Mesendoderm (in vitro differentiated cells): ENCODE results near the gene MCF2.
"Not testable (repeated sequence)": the region's sequence is repeated elsewhere in the genome, so short reads cannot be mapped to it uniquely, and the experiment has no call there.

ENCODE experiments used
- DNase-seq: peaks from one replicate; pipeline ENCODE4 v3.0.0; 2013
- H2AK5ac ChIP-seq: 2 replicates; pipeline ENCODE4 v1.6.1; 2013; ENCODE audit warnings: low read length, inconsistent platforms
- H2BK120ac ChIP-seq: 2 replicates; pipeline ENCODE4 v1.6.1; 2013; ENCODE audit warnings: low read depth, mild to moderate bottlenecking, low read length, moderate library complexity, mixed read lengths
- H2BK15ac ChIP-seq: replicated peaks from 2 replicates; pipeline ENCODE4 v1.6.1; 2013; ENCODE audit warnings: low read depth, mild to moderate bottlenecking, moderate library complexity
- H2BK5ac ChIP-seq: 2 replicates; pipeline ENCODE4 v1.6.1; 2013; ENCODE audit warnings: low read length, inconsistent platforms
- H3K18ac ChIP-seq: 2 replicates; pipeline ENCODE4 v1.6.1; 2013; ENCODE audit warnings: mild to moderate bottlenecking, low read length, mixed read lengths
- H3K23ac ChIP-seq: one replicate; pipeline ENCODE4 v1.6.1; 2013; ENCODE audit warnings: low read length
- H3K27ac ChIP-seq: 2 replicates; pipeline ENCODE4 v1.5.1; 2013; ENCODE audit warnings: low read depth, mild to moderate bottlenecking, inconsistent platforms, low read length, moderate library complexity
- H3K27me3 ChIP-seq: 2 replicates; pipeline ENCODE4 v1.6.1; 2013; ENCODE audit warnings: low read length, control low read depth, mild to moderate bottlenecking, inconsistent platforms; ENCODE audit not compliant: insufficient read depth, poor library complexity
- H3K36me3 ChIP-seq: 2 replicates; pipeline ENCODE4 v1.6.1; 2013; ENCODE audit warnings: low read length, inconsistent platforms; ENCODE audit not compliant: control insufficient read depth, insufficient read depth
- H3K4ac ChIP-seq: one replicate; pipeline ENCODE4 v1.6.1; 2013; ENCODE audit warnings: low read depth, mild to moderate bottlenecking, low read length, moderate library complexity
- H3K4me1 ChIP-seq: 2 replicates; pipeline ENCODE4 v1.6.1; 2013; ENCODE audit warnings: low read depth, low read length, inconsistent platforms; ENCODE audit not compliant: control insufficient read depth
- H3K4me2 ChIP-seq: 2 replicates; pipeline ENCODE4 v1.6.1; 2013; ENCODE audit warnings: low read length
- H3K4me3 ChIP-seq: 2 replicates; pipeline ENCODE4 v1.5.1; 2013; ENCODE audit warnings: mild to moderate bottlenecking, low read length
- H3K56ac ChIP-seq: one replicate; pipeline ENCODE4 v1.6.1; 2013; ENCODE audit warnings: low read length
- H3K79me1 ChIP-seq: 2 replicates; pipeline ENCODE4 v1.6.1; 2013; ENCODE audit warnings: low read length, inconsistent platforms
- H3K79me2 ChIP-seq: 2 replicates; pipeline ENCODE4 v1.6.1; 2013; ENCODE audit warnings: mild to moderate bottlenecking, low read length; ENCODE audit not compliant: control insufficient read depth, insufficient read depth
- H3K9ac ChIP-seq: 2 replicates; pipeline ENCODE4 v1.6.1; 2013; ENCODE audit warnings: low read length, inconsistent platforms
- H4K5ac ChIP-seq: one replicate; pipeline ENCODE4 v1.6.1; 2013; ENCODE audit warnings: low read length
- H4K8ac ChIP-seq: one replicate; pipeline ENCODE4 v1.6.1; 2013; ENCODE audit warnings: low read depth, mild to moderate bottlenecking, control low read depth, low read length, moderate library complexity
- WGBS: extraction: QIAGEN DNeasy Blood & Tissue Kit; methylation state at CpG from one replicate; pipeline ENCODE4 v1.1.7; 2013; ENCODE audit warnings: low lambda C conversion rate, missing lambda C conversion rate; ENCODE audit not compliant: insufficient coverage; ENCODE audit errors: extremely low coverage; 5-methylcytosine and 5-hydroxymethylcytosine counted together

The MCF2 gene

DNA sequence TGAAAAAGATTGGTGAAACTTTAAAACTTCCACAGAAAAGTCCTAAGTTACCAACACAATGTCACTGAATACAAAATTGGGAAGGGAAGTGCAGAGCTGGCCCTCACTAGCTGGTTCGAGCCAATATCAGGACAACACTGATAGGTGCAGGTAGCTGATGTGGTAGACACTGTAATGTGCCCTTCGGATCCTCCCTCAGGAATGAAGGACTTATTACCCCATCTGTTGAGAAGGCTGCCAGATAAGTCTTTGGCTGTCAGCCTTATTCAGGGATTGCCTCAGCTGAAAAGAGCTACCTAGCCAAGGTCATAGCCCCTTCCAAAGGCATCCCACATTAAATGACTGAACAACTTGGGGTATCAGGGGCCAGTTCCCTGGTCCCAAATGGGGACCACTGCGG, 5.3 kb downstream of the MCF2 start:
- Histone ChIP-seq H2BK15ac (no peak overlapping the region), H3K79me2 (no peaks in the 10 kb centered on the region)
- no CpG with 5 or more reads among the region's 3 CpGs for WGBS

DNA sequence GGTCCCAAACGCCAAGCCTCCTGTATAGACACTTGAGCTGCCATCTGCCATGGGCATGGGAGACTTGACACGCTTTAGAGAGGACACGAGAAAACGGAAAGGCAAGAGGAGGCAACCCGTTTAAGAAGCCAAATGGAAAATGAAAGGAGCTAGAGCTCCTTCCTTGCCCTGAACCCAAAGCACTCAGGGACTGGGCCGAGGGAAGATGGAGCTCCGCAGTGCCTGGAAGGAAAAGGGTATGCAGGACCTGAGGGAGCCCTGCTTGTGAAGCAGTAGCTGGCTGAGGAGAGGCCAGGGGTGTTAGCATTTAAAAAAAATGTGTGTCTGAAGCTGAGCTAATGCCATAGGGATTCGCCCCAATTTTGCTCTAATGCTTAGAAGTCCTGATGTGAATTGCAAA, 15.1 kb downstream of the MCF2 start:
- no peak overlapping the region for H3K18ac ChIP-seq
- no peaks in the 10 kb centered on the region for H3K79me2 ChIP-seq
- H2BK120ac ChIP-seq = no peak overlapping the region
- no peak overlapping the region for H3K4ac ChIP-seq
- no peaks in the 10 kb centered on the region for H3K36me3 ChIP-seq
- H4K5ac ChIP-seq = no peak overlapping the region
- no peak overlapping the region for H2BK5ac ChIP-seq
- H3K4me1 ChIP-seq = no peaks in the 10 kb centered on the region
- H3K4me2 ChIP-seq = no peak overlapping the region
- H3K4me3 ChIP-seq = no peak overlapping the region
- H3K9ac ChIP-seq = no peak overlapping the region
- no peak overlapping the region for H2AK5ac ChIP-seq
- DNase-seq = peak; percentile 3
- no peak overlapping the region for H3K27ac ChIP-seq
- no peaks in the 10 kb centered on the region for H3K79me1 ChIP-seq
- no peak overlapping the region for H3K23ac ChIP-seq
- WGBS = no CpG with 5 or more reads among the region's 8 CpGs
- H3K56ac ChIP-seq = no peak overlapping the region
- H2BK15ac ChIP-seq = no peak overlapping the region
- H4K8ac ChIP-seq = no peak overlapping the region
- H3K27me3 ChIP-seq = no peaks in the 10 kb centered on the region

More for the DNA sequence above, 5.3 kb downstream of the MCF2 start:
- H2AK5ac ChIP-seq = no peak overlapping the region
- no peak overlapping the region for H2BK120ac ChIP-seq
- H3K36me3 ChIP-seq = no peaks in the 10 kb centered on the region
- H3K23ac ChIP-seq = no peak overlapping the region
- H4K8ac ChIP-seq = no peak overlapping the region
- H3K18ac ChIP-seq = no peak overlapping the region
- no peak overlapping the region for H2BK5ac ChIP-seq
- no peaks in the 10 kb centered on the region for H3K79me1 ChIP-seq
- H4K5ac ChIP-seq = no peak overlapping the region
- H3K27ac ChIP-seq = no peak overlapping the region
- H3K4me1 ChIP-seq = no peaks in the 10 kb centered on the region
- no peak overlapping the region for H3K56ac ChIP-seq
- H3K4me2 ChIP-seq = no peak overlapping the region
- no peak for DNase-seq
- H3K27me3 ChIP-seq = no peaks in the 10 kb centered on the region
- no peak overlapping the region for H3K4ac ChIP-seq
- H3K4me3 ChIP-seq = no peak overlapping the region
- H3K9ac ChIP-seq = no peak overlapping the region

DNA sequence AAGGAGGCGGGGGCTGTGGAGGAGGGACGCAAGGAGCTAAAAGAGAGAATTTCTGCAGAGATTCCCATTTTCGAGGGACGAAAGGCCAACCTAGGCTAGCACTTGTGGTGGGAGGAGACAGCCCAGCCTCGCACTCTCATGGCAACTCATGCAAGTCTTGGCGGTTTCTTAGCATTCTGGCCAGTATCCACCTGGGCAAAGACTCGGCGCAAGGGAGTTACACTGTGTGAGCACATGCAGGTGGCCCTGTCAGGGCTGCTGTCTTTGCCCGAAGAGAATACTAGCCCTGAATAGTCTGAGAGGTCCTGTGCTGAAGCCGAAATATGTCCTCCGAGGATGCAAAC, 15.5 kb downstream of the MCF2 start:
- Histone ChIP-seq H3K9ac (no peak overlapping the region), H3K4me3 (no peak overlapping the region), H3K27ac (no peak overlapping the region)

DNA sequence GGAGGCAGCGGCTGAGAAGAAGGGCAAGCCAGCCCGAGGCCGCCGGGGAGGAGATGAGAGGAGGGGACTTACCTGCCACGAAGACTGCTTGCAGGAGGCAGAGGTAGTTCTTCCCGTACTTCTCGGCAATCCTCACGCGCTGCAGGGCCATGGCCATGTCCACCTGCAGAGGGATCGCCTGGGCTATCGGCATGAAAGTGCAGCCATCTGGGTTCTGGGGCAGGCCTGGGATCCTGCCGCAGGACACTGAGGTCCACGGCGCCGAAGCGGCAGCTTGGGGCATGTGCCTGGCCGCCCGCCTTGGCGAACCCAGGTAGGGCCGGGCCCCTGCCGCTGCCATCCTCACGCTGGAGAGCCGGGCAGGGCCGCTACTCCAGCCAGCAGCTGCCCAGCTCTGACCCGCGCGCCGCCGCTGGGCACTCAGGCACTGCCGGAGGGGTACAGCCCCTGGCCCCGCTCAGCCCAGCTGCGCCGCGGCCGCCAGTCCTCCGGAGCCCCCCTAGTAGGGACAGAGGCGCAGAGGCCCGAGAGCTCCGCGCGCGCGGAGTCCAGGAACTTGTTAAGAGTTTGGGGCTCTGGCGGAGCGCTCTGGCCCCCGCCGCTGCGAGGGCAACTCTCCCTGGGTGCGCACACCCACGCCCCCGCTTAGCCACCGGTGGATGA, 16.0 kb downstream of the MCF2 start:
- H3K27me3 ChIP-seq = no peaks in the 10 kb centered on the region
- H3K4me1 ChIP-seq = no peaks in the 10 kb centered on the region
- H3K18ac ChIP-seq = no peak overlapping the region
- no peak overlapping the region for H2BK120ac ChIP-seq
- peak; percentile 23 for DNase-seq
- peak overlapping the region; percentile 44 for H3K9ac ChIP-seq
- H3K79me2 ChIP-seq = no peaks in the 10 kb centered on the region
- H3K4me3 ChIP-seq = no peak overlapping the region
- peak overlapping the region; percentile 68 for H3K4me2 ChIP-seq
- no peaks in the 10 kb centered on the region for H3K36me3 ChIP-seq
- no peak overlapping the region for H3K4ac ChIP-seq
- H3K56ac ChIP-seq = peak overlapping the region; percentile 73
- H3K27ac ChIP-seq = no peak overlapping the region
- no peak overlapping the region for H2BK15ac ChIP-seq
- H4K8ac ChIP-seq = no peak overlapping the region
- H3K79me1 ChIP-seq = no peaks in the 10 kb centered on the region
- H4K5ac ChIP-seq = no peak overlapping the region
- WGBS = no CpG with 5 or more reads among the region's 52 CpGs
- no peak overlapping the region for H2AK5ac ChIP-seq
- no peak overlapping the region for H3K23ac ChIP-seq
- H2BK5ac ChIP-seq = no peak overlapping the region

More for the DNA sequence above, 15.5 kb downstream of the MCF2 start:
- Histone ChIP-seq H2AK5ac (no peak overlapping the region), H2BK5ac (no peak overlapping the region), H3K79me1 (no peaks in the 10 kb centered on the region), H4K8ac (no peak overlapping the region), H3K79me2 (no peaks in the 10 kb centered on the region), H2BK15ac (no peak overlapping the region), H3K4me1 (no peaks in the 10 kb centered on the region), H3K27me3 (no peaks in the 10 kb centered on the region), H3K18ac (no peak overlapping the region), H3K36me3 (no peaks in the 10 kb centered on the region), H4K5ac (no peak overlapping the region), H3K23ac (no peak overlapping the region), H3K56ac (no peak overlapping the region), H3K4ac (no peak overlapping the region), H2BK120ac (no peak overlapping the region), H3K4me2 (peak overlapping the region; percentile 68)
- DNase-seq = peak; percentile 28
- no CpG with 5 or more reads among the region's 11 CpGs for WGBS

DNA sequence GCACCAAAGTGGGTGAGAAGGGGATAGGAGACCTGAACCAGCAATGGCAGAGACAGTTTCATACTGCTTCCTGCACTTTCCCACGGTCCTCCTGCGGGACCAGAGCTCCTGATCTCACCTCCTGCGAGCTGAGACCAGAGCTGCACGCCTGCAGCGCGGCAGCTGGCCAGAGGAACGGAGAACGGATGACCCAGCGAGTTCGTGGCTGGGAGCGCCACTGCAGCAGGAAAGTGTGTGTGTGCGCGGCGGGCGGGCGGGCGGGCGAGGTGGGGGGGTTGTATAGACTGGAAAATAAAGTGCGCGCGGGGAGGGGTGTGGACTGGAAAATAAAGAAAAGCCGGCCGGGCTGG, 16.5 kb downstream of the MCF2 start:
- no CpG with 5 or more reads among the region's 23 CpGs for WGBS

DNA sequence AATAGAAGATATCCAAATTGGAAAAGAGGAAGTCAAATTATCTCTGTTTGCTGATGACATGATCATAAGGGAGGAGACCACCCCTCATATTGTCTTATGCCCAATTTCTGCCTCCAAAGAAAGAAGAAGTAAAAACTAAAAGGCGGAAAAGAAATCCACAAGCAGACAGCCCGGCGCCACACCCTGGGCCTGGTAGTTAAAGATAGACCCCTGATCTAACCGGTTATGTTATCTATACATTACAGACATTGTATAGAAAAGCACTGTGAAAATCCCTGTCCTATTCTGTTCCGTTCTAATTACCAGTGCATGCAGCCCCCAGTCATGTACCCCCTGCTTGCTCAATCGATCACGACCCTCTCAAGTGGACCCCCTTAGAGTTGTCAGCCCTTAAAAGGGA, 22.8 kb downstream of the MCF2 start:
- DNase-seq, H2BK5ac ChIP-seq, H3K4me3 ChIP-seq, H3K27me3 ChIP-seq, H2BK120ac ChIP-seq, H3K79me2 ChIP-seq, H3K79me1 ChIP-seq, H4K8ac ChIP-seq, H2AK5ac ChIP-seq, H3K18ac ChIP-seq, H3K23ac ChIP-seq, H3K56ac ChIP-seq, H4K5ac ChIP-seq, H3K4me2 ChIP-seq, H3K36me3 ChIP-seq, H3K9ac ChIP-seq, H3K4me1 ChIP-seq, H3K4ac ChIP-seq, H2BK15ac ChIP-seq, H3K27ac ChIP-seq: not testable (repeated sequence)
- WGBS = no CpG with 5 or more reads among the region's 7 CpGs

More for the DNA sequence above, 16.5 kb downstream of the MCF2 start:
- Histone ChIP-seq H2BK15ac (no peak overlapping the region), H3K79me2 (no peaks in the 10 kb centered on the region), H3K9ac (no peak overlapping the region), H2AK5ac (no peak overlapping the region), H4K5ac (no peak overlapping the region), H3K4me1 (no peaks in the 10 kb centered on the region), H3K4ac (no peak overlapping the region), H3K79me1 (no peaks in the 10 kb centered on the region), H2BK5ac (no peak overlapping the region), H3K56ac (no peak overlapping the region), H3K18ac (no peak overlapping the region), H3K4me3 (no peak overlapping the region), H3K23ac (no peak overlapping the region), H3K27ac (no peak overlapping the region), H3K27me3 (no peaks in the 10 kb centered on the region), H3K4me2 (no peak overlapping the region), H3K36me3 (no peaks in the 10 kb centered on the region), H4K8ac (no peak overlapping the region), H2BK120ac (no peak overlapping the region)
- peak; percentile 19 for DNase-seq
